Endodermal cell (in vitro differentiated cells): ENCODE results near the gene AFAP1L2. TPM values are rescaled to one million over a fixed set of nuclear protein-coding genes. Genes with fewer than 3 reads are reported as not detected.

Experiments used
- DNase-seq: peaks from one replicate; pipeline ENCODE4 v3.0.0-alpha.2; 2017
- H3K27ac ChIP-seq: 2 replicates; pipeline ENCODE4 v1.5.1; 2013; ENCODE audit warnings: mild to moderate bottlenecking, low read depth, low read length, moderate library complexity
- H3K27me3 ChIP-seq: 2 replicates; pipeline ENCODE4 v1.6.1; 2013; ENCODE audit warnings: mild to moderate bottlenecking, low read length, moderate library complexity; ENCODE audit not compliant: insufficient read depth, control insufficient read depth, poor library complexity, severe bottlenecking
- H3K36me3 ChIP-seq: 2 replicates; pipeline ENCODE4 v1.7.0; 2013; ENCODE audit warnings: mild to moderate bottlenecking, low read length, moderate library complexity; ENCODE audit not compliant: control insufficient read depth, insufficient read depth
- H3K4me1 ChIP-seq: one replicate; pipeline ENCODE4 v1.7.0; 2013; ENCODE audit warnings: low read length; ENCODE audit not compliant: control insufficient read depth, insufficient read depth
- H3K4me3 ChIP-seq: 2 replicates; pipeline ENCODE4 v1.5.1; 2013; ENCODE audit warnings: mild to moderate bottlenecking, low read length, moderate library complexity
- H3K9ac ChIP-seq: 2 replicates; pipeline ENCODE4 v1.6.1; 2013; ENCODE audit warnings: mild to moderate bottlenecking, low read length, moderate library complexity; ENCODE audit not compliant: poor library complexity, severe bottlenecking; ENCODE audit errors: extremely low read depth
- H3K9me3 ChIP-seq: 2 replicates; pipeline ENCODE4 v1.6.1; 2013; ENCODE audit warnings: mild to moderate bottlenecking, low read length, moderate library complexity; ENCODE audit not compliant: control insufficient read depth
- H3K27ac Mint-ChIP-seq: 2 replicates; pipeline ENCODE4 v1.8.0; 2020; ENCODE audit warnings: mixed read lengths
- H3K27me3 Mint-ChIP-seq: 2 replicates; pipeline ENCODE4 v1.8.0; 2021; ENCODE audit warnings: mild to moderate bottlenecking, mixed read lengths; ENCODE audit not compliant: insufficient read depth
- H3K36me3 Mint-ChIP-seq: 2 replicates; pipeline ENCODE4 v1.8.0; 2020; ENCODE audit warnings: low read depth, mixed read lengths
- H3K4me1 Mint-ChIP-seq: 2 replicates; pipeline ENCODE4 v1.8.0; 2020; ENCODE audit warnings: mixed read lengths
- H3K4me3 Mint-ChIP-seq: 2 replicates; pipeline ENCODE4 v1.8.0; 2020; ENCODE audit warnings: mild to moderate bottlenecking, moderate library complexity, mixed read lengths
- H3K9me3 Mint-ChIP-seq: 2 replicates; pipeline ENCODE4 v1.8.0; 2020; ENCODE audit warnings: mild to moderate bottlenecking, mixed read lengths
- WGBS, 2 experiments: methylation state at CpG; one replicate each; pipeline versions ENCODE4 v1.1.5 to v1.1.7; 2013; ENCODE audit warnings: missing lambda C conversion rate in 2 of 2, mixed read lengths in 1 of 2; ENCODE audit not compliant: insufficient coverage in 1 of 2, insufficient read length in 1 of 2; 5-methylcytosine and 5-hydroxymethylcytosine counted together
- total RNA-seq, 2 donors: library from RNA; stranded (reverse); fragmentation: NEBNext Ultra II Directional in 1 of 2; extraction: Animal tissue kit (Norgen Biotek cat#: 25700) in 1 of 2; gene quantifications; 2 replicates in 1 of 2; 3 replicates in 1 of 2; pipeline ENCODE4 v1.2.1, GENCODE V29; 2021
- TF ChIP-seq, protein P1 (sequence below): fragments of 200-600 bp; sonication (generic); conservative IDR thresholded peaks from 2 replicates; pipeline ENCODE4 v1.5.0; 2021; ENCODE audit warnings: antibody characterized with exemption, mild to moderate bottlenecking

AFAP1L2 gene
- total RNA-seq, 2 donors from 2014 or later, result 1.5 to 2.2 TPM

DNA sequence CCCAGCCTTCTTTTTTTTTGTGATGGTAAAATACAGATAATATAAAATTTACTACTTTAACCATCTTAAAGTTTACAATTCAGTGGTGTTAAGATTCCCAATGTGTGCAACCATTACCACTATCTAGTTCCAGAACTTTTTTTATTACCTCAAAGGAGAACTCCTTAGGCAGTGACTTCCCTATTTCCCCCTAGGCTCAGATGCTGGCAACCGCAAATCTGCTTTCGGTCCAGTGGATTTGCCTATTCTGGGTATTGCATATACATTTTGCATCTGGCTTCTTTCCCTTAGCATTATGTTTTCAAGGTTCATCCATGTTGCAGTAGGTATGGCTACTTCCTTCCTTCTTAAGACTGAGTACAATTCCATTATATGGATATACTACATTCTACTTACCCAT lies 56.5 kb downstream of the AFAP1L2 start:
- Mint-ChIP-seq H3K4me3 (no peak overlapping the region), H3K36me3 (no peaks in the 10 kb centered on the region), H3K4me1 (peaks cover 2% of the 10 kb centered on the region), H3K27ac (no peak overlapping the region), H3K27me3 (peaks cover 2% of the 10 kb centered on the region), H3K9me3 (no peaks in the 10 kb centered on the region)
- Histone ChIP-seq H3K4me3 (no peak overlapping the region), H3K9ac (no peak overlapping the region), H3K27ac (no peak overlapping the region), H3K9me3 (no peaks in the 10 kb centered on the region), H3K36me3 (no peaks in the 10 kb centered on the region), H3K27me3 (no peaks in the 10 kb centered on the region), H3K4me1 (no peaks in the 10 kb centered on the region)
- DNase-seq, result no peak
- TF ChIP-seq, protein P1, sequence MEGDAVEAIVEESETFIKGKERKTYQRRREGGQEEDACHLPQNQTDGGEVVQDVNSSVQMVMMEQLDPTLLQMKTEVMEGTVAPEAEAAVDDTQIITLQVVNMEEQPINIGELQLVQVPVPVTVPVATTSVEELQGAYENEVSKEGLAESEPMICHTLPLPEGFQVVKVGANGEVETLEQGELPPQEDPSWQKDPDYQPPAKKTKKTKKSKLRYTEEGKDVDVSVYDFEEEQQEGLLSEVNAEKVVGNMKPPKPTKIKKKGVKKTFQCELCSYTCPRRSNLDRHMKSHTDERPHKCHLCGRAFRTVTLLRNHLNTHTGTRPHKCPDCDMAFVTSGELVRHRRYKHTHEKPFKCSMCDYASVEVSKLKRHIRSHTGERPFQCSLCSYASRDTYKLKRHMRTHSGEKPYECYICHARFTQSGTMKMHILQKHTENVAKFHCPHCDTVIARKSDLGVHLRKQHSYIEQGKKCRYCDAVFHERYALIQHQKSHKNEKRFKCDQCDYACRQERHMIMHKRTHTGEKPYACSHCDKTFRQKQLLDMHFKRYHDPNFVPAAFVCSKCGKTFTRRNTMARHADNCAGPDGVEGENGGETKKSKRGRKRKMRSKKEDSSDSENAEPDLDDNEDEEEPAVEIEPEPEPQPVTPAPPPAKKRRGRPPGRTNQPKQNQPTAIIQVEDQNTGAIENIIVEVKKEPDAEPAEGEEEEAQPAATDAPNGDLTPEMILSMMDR, result no peak
- 93 to 97% methylated on average over 2 of the region's 2 CpGs for WGBS, 2 experiments

DNA sequence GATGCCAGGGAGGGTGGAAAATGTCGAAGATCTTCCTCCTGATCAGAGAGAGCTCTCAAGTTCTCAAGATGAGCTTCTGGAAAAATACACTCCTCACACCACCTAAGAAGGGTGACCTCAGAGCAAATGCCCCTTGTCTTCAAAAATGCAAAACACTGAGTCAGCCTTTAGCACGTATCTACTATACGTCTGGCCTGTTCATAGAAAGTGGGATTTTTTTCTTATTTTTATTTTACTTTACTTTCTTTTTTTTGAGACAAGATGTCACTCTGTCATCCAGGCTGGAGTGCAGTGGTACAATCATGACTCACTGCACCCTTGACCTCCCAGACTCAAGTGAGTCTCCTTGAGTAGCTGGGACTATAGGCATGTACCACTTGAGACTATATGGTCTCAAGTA lies 57.1 kb downstream of the AFAP1L2 start:
- H3K4me1 Mint-ChIP-seq, result peaks cover 2% of the 10 kb centered on the region
- H3K4me3 Mint-ChIP-seq, result no peak overlapping the region
- H3K27me3 Mint-ChIP-seq, result peaks cover 2% of the 10 kb centered on the region
- no peak for DNase-seq
- Histone ChIP-seq H3K36me3 (no peaks in the 10 kb centered on the region), H3K9me3 (no peaks in the 10 kb centered on the region), H3K4me3 (no peak overlapping the region), H3K27me3 (no peaks in the 10 kb centered on the region), H3K9ac (no peak overlapping the region), H3K27ac (no peak overlapping the region), H3K4me1 (no peaks in the 10 kb centered on the region)
- 100% methylated on average over 1 to 3 of the region's 3 CpGs for WGBS, 2 experiments
- H3K9me3 Mint-ChIP-seq, result no peaks in the 10 kb centered on the region
- H3K27ac Mint-ChIP-seq, result no peak overlapping the region
- TF ChIP-seq, protein P1, result no peak
- H3K36me3 Mint-ChIP-seq, result no peaks in the 10 kb centered on the region

DNA sequence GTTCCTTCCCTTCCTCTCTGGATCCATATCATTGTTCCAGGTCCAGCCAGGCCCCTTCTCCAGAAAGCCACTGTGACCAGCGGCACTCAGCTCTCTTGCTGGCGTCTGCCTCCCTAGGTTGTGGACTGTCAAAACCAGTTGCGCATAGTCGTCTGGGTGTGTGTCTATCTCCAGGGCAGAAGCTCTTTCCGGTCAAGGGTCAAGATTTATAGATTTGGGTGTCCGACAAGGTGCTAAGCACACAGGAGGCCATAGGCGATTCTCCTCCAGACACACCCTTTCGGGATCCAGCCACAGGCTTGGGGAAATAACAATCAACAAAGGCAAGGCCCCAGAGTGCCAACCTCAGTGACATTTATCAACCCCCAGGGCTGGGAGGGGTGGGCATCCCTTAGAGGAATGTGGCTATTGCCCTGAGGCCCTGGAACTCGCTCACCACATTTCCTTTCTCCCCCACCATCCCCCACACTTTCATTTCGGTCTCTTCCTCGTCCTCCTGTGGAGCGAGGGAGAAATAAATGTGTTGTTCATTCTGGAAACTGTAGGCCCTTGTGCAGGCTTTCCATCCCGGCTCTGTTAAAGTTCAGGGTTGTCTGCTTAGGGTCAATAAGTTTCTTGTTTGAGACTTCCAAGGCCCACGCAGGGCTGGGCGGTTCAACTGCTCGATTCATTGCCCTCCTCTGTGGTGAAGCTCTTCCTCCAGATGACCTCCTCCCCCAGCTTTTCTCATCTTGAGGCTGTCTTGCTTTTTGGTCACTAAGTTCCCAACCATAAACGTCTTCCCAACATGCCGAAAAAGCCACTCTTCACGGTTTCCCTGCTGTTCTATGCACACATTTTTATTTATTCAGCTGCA lies 57.9 kb downstream of the AFAP1L2 start:
- Histone ChIP-seq H3K4me3 (no peak overlapping the region), H3K27me3 (no peaks in the 10 kb centered on the region), H3K9ac (no peak overlapping the region), H3K27ac (no peak overlapping the region), H3K36me3 (no peaks in the 10 kb centered on the region), H3K9me3 (no peaks in the 10 kb centered on the region), H3K4me1 (no peaks in the 10 kb centered on the region)
- H3K4me3 Mint-ChIP-seq, result no peak overlapping the region
- H3K4me1 Mint-ChIP-seq, result peaks cover 2% of the 10 kb centered on the region
- peaks cover 2% of the 10 kb centered on the region for H3K27me3 Mint-ChIP-seq
- TF ChIP-seq, protein P1, result no peak
- H3K9me3 Mint-ChIP-seq, result no peaks in the 10 kb centered on the region
- 82% methylated on average over 8 to 19 of the region's 19 CpGs for WGBS, 2 experiments
- H3K27ac Mint-ChIP-seq, result no peak overlapping the region
- H3K36me3 Mint-ChIP-seq, result no peaks in the 10 kb centered on the region
- no peak for DNase-seq
